Measurements from ENCODE around the gene USP7.

USP7 gene

DNA sequence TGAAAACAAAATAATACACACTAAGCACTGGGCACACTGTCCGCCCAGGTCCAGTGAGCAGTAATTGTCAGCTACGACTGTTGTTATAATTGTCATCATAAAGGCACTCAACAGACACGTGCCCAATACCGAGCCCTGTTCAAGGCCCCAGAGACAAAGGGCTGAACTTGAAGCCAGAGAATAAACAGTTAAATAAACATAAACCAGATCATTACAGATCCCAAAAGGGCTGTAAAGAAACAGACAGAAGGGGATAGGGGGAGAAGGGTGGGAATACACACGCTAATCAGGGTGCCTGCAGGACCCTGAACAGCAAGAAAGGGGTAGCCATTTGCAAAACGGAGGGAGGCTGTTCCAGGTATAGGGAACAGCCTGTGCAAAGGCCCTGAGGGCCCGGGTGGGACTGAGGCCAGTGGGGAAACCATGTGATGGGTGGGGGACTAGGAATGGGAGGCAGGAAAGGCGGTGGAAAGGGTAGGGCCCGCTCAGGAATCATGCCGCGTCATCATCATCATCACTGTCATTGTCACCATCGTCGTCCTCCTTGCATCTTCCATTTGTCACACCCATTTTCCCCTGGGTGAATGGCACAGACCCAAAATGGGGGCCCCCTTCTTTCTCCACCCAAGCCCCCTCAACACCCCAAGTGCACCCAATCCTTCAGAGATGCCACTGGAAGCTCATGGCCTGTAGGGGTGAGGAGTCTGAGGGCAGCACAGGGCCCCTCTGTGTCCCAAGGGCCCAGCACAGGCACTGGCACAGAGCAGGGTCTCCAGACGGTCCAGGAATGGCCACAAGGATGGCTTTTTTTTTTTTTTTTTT is 101.2 kb downstream of the USP7 start:
- no peak for TF ChIP-seq POLR2A (IDR thresholded peaks at IDR 0.05; ENCODE audit: low read depth, low read length)
- DNase-seq (ENCODE audit: insufficient read length, low spot score) (no peak), FAIRE-seq (no peak)

DNA sequence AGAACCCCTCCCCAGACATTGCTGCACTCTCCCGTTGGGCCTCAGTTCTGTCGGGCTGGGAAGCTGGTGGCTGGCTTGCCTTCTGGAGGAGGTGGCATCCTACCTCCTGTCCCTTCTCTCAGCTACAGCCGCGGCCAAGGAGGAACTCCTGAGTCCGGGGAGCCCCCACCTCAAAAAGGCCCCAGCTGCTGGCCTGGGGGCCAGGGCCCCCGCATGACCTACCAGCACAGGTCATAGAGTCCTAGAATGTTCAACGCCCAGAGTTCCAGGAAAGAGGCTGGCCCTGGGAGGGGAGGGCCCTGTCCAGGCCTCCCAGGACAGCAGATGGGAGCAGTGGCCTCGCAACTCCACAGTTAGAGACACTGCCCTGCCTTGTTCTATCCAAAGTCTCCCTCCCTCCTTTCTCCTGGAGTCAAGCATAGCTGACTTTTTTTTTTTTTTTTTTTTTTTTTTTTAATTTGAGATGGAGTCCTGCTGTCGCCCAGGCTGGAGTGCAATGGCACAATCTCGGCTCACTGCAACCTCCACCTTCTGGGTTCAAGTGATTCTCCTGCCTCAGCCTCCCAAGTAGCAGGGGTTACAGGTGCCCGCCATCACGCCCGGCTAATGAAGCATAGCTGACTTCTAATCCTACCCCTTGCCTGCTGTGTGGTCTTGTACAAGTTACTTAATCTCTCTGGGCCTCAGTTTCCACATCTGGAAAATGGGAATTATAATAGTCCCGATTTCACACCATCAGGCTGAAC is 102.0 kb downstream of the USP7 start:
- no peak for DNase-seq (ENCODE audit: insufficient read length, low spot score)
- FAIRE-seq, result no peak
- TF ChIP-seq POLR2A (IDR thresholded peaks at IDR 0.05; ENCODE audit: low read depth, low read length), result no peak

DNA sequence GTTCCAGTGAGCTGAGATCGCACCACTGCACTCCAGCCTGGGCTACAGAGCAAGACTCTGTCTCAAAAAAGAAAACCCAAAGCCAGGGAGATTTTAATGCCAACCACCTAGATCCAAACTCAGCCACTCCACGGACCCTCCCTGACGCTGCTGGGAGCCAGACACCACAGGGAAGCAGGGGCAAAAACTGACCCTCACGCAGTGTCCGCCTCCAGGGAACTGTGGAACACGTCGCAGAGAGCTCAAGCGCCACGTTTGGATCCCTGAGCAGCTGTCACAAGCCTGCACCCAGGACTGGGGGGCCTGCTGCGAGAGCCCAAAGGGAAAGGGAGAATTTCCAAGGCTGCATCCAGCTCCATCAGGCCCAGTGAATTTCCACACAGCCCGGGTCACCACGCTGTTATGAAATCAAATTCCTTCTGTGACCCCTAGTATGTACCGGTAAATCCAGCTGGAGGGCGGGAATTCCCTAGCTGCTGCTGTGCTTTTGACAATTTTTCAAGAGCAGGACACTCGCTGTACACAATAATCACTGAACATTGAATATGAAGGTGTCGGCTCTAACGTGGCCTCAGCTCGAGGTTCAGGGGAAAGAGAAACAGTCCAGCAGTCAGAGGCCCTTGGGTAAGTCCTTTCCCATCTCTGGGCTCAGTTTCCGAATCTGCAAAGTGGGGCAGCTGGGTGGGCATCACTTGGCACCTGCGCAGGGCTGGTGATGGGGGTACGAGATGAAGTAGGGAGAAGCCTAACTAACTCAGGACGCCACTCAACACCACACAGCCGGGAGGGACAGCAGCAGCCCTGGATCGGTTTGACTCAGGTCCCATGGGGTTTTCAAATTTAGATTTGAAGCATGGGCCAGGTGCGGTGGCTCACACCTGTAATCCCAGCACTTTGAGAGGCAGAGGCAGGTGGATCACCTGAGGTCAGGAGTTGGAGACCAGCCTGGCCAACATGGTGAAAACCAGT is 103.5 kb downstream of the USP7 start:
- DNase-seq (ENCODE audit: insufficient read length, low spot score), result no peak
- no peak for TF ChIP-seq POLR2A (IDR thresholded peaks at IDR 0.05; ENCODE audit: low read depth, low read length)
- FAIRE-seq, result no peak

GRCh38 chr16:8858994-8859912 is 104.5 kb downstream of the USP7 start:
- no peak for DNase-seq (ENCODE audit: insufficient read length, low spot score)
- no peak for TF ChIP-seq POLR2A (IDR thresholded peaks at IDR 0.05; ENCODE audit: low read depth, low read length)
- no peak for FAIRE-seq

DNA sequence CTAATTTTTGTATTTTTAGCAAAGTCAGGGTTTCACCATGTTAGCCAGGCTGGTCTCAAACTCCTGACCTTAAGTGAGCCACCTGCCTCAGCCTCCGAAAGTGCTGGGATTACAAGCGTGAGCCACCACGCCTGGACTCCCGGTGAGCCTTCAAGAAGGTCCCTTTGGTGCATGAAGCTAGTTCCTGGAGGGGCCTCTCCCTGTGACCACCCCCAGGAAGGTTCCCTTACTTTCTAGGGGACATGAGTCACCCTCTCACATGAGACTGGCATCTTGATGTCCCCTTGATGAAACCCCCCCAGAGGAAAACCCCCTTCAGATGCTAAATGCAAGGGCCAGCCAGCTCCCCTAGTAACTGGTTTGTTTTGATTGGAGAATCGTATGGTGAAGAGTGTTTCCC is 107.7 kb downstream of the USP7 start:
- FAIRE-seq (no peak), DNase-seq (ENCODE audit: insufficient read length, low spot score) (no peak)
- TF ChIP-seq POLR2A (IDR thresholded peaks at IDR 0.05; ENCODE audit: low read depth, low read length), result no peak

- TF ChIP-seq POLR2A (IDR thresholded peaks at IDR 0.05; ENCODE audit: low read depth, low read length), result no peak
- no peak for FAIRE-seq
- DNase-seq (ENCODE audit: insufficient read length, low spot score), result no peak
These were observed 108.5 kb downstream of the USP7 start for GRCh38 chr16:8855051-8855786.

- FAIRE-seq, result no peak
- no peak for DNase-seq (ENCODE audit: insufficient read length, low spot score)
- no peak for TF ChIP-seq POLR2A (IDR thresholded peaks at IDR 0.05; ENCODE audit: low read depth, low read length)
These were observed 109.3 kb downstream of the USP7 start for GRCh38 chr16:8854298-8854948.

GRCh38 chr16:8853611-8854010 is 110.1 kb downstream of the USP7 start:
- FAIRE-seq (no peak), DNase-seq (ENCODE audit: insufficient read length, low spot score) (no peak)
- no peak for TF ChIP-seq POLR2A (IDR thresholded peaks at IDR 0.05; ENCODE audit: low read depth, low read length)

DNA sequence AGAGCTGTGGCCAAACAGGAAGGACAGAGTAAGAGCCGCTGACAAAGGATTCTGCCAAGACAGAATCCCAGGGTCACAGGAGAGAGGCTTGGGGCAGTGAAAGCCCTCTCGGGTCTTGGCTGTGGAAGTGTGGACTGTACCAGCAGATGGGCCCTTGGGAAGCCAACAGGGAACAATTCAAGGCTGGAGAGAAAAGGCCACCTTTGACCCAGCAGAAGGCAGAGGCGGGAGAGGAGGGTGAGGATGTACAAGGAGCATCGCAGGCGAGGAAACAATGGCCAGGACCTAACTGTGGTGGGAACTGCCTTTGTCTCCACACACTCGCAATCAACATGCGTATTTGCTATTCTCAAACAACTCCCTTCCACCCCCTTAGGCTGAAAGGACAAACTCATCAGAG is 110.6 kb downstream of the USP7 start:
- FAIRE-seq, result no peak
- no peak for TF ChIP-seq POLR2A (IDR thresholded peaks at IDR 0.05; ENCODE audit: low read depth, low read length)
- no peak for DNase-seq (ENCODE audit: insufficient read length, low spot score)

- TF ChIP-seq POLR2A (IDR thresholded peaks at IDR 0.05; ENCODE audit: low read depth, low read length), result no peak
- FAIRE-seq, result no peak
- no peak for DNase-seq (ENCODE audit: insufficient read length, low spot score)
These were observed 111.2 kb downstream of the USP7 start for GRCh38 chr16:8852534-8852933.

DNA sequence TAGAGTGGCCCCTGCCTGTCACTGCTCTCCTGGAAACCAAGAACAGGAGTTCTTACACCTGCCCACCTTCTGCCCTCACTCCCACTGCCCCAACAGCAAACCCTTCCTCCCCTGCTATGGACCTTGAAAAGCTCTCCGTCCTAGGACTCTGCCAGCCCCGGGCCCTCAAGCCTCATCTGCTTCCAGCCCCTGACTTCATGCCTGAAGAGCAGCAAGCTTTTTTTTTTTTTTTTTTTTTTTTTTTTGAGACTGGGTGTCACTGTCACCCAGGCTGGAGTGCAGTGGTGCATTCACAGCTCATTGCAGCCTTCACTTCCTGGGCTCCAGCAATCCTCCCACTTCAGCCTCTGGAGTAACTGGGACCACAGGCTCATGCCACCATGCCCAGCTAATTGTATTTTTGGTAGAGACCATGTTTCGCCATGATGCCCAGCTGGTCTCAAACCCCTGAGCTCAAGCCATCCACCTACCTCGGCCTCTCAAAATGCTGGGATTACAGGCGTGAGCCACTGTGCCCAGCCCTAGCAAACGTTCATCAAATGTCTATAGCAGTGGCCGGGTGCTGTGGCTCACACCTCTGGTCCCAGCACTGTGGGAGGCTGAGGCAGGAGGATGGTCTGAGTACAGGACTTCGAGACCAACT is 111.8 kb downstream of the USP7 start:
- FAIRE-seq (no peak), DNase-seq (ENCODE audit: insufficient read length, low spot score) (no peak)
- TF ChIP-seq POLR2A (IDR thresholded peaks at IDR 0.05; ENCODE audit: low read depth, low read length), result no peak
